ENCODE data around the gene LMAN1L.

Gene LMAN1L

GRCh38 chr15:74794248-74794969 lies 18.2 kb upstream of the LMAN1L start:
- no peak for DNase-seq (ENCODE audit: low read depth)

- no peak for DNase-seq (ENCODE audit: low read depth)
Observed at GRCh38 chr15:74794970-74795349, 17.7 kb upstream of the LMAN1L start.

GRCh38 chr15:74795966-74796625 lies 16.5 kb upstream of the LMAN1L start:
- DNase-seq (ENCODE audit: low read depth) = no peak

- no peak for DNase-seq (ENCODE audit: low read depth)
Observed at GRCh38 chr15:74798388-74799254, 14.0 kb upstream of the LMAN1L start.

- DNase-seq (ENCODE audit: low read depth) = no peak
Observed at GRCh38 chr15:74799255-74799855, 13.3 kb upstream of the LMAN1L start.

- DNase-seq (ENCODE audit: low read depth) = peak; percentile 77
Observed at GRCh38 chr15:74799856-74800558, 12.6 kb upstream of the LMAN1L start.

GRCh38 chr15:74800559-74801094 lies 12.0 kb upstream of the LMAN1L start:
- no peak for DNase-seq (ENCODE audit: low read depth)

- no peak for DNase-seq (ENCODE audit: low read depth)
Observed at GRCh38 chr15:74801311-74801997, 11.2 kb upstream of the LMAN1L start.

GRCh38 chr15:74802290-74802689 lies 10.3 kb upstream of the LMAN1L start:
- DNase-seq (ENCODE audit: low read depth) = no peak

GRCh38 chr15:74802862-74803447 lies 9.7 kb upstream of the LMAN1L start:
- no peak for DNase-seq (ENCODE audit: low read depth)

- DNase-seq (ENCODE audit: low read depth) = no peak
Observed at GRCh38 chr15:74804935-74805334, 7.7 kb upstream of the LMAN1L start.

- DNase-seq (ENCODE audit: low read depth) = no peak
Observed at GRCh38 chr15:74807282-74807681, 5.4 kb upstream of the LMAN1L start.

- no peak for DNase-seq (ENCODE audit: low read depth)
Observed at GRCh38 chr15:74808078-74808839, 4.4 kb upstream of the LMAN1L start.

GRCh38 chr15:74808840-74809229 lies 3.8 kb upstream of the LMAN1L start:
- DNase-seq (ENCODE audit: low read depth) = no peak

GRCh38 chr15:74809242-74809641 lies 3.4 kb upstream of the LMAN1L start:
- no peak for DNase-seq (ENCODE audit: low read depth)

- DNase-seq (ENCODE audit: low read depth) = no peak
Observed at GRCh38 chr15:74809956-74810355, 2.7 kb upstream of the LMAN1L start.

GRCh38 chr15:74815121-74815934 lies 2.7 kb downstream of the LMAN1L start:
- DNase-seq (ENCODE audit: low read depth) = no peak

GRCh38 chr15:74815961-74816360 lies 3.3 kb downstream of the LMAN1L start:
- no peak for DNase-seq (ENCODE audit: low read depth)

Measured in stimulated activated CD8-positive, alpha-beta memory T cell treated with anti-CD3 and anti-CD28 coated beads, Interleukin-4, amount 100 ng/mL, for 24 hours (primary cell).